WI38 (cell line): ENCODE measurements around the gene COLEC12.

Source experiments
- H3K4me3 ChIP-seq: 2 replicates; pipeline ENCODE4 v1.5.1; 2011; ENCODE audit warnings: low read depth, mild to moderate bottlenecking, control low read depth, low read length
- CTCF ChIP-seq: IDR thresholded peaks from 2 replicates; pipeline ENCODE4 v1.5.1; 2012; ENCODE audit warnings: low read depth, mild to moderate bottlenecking, control low read depth, low read length

The COLEC12 gene

GRCh38 chr18:456361-457139, 44.0 kb downstream of the COLEC12 start:
- no peak for TF ChIP-seq CTCF
- no peak overlapping the region; the same call in 1 of the 2 replicates for H3K4me3 ChIP-seq

- no peak overlapping the region for H3K4me3 ChIP-seq
- TF ChIP-seq CTCF = no peak
Observed at GRCh38 chr18:453400-453799, 47.1 kb downstream of the COLEC12 start.

DNA sequence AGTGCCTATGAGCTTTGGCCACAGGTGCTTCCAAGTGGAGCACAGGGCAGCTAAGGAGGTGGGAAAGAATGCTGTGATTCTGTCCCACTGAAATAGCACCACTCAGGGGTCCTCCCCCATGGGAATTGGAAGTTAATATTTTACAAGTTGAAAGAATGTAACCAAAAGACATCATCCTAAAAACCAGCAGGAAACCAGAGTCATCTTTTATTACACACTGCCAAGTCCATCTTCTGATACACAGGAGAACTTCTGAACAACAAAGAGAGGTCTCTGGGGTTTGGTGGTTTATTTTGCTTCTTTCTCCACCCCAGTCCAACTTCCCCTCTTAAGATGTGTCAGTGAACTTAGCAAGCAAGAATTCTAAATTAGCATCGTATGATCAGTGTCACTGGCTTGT, 47.7 kb downstream of the COLEC12 start:
- H3K4me3 ChIP-seq = no peak overlapping the region
- no peak for TF ChIP-seq CTCF

- no peak for TF ChIP-seq CTCF
Observed at GRCh38 chr18:449374-449773, 51.1 kb downstream of the COLEC12 start.

GRCh38 chr18:448116-448790, 52.2 kb downstream of the COLEC12 start:
- no peak for TF ChIP-seq CTCF
- no peak overlapping the region for H3K4me3 ChIP-seq

More at GRCh38 chr18:449374-449773, 51.1 kb downstream of the COLEC12 start:
- H3K4me3 ChIP-seq = no peak overlapping the region

DNA sequence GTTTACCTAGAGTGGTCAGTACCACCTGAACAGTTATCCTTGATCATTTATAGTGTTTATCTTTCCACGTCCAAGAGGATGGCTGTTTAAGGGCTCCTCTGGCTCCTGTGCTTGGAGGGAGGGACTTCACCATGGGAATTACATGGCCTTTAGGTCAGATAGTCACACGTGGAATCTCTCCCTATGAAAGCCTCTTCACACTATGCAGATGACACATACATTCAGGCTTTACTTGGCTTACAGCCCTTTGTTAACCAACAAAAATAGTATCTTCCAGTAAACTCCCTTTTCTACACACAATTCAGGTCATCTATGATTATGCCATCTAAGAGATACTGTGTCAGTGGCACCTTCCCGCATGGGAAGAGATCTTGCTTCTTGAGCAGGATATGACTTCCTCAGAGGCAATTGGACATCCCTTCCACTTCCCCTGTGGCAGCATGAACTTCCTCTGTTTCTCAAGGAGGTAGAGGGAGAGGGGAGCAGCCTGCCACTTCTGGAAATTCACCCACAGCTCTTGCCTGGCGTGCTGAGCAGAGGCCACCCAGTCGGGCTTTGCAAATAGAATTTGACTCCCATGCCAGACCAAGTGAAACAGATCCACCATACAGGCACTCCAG, 53.5 kb downstream of the COLEC12 start:
- TF ChIP-seq CTCF = no peak
- no peak overlapping the region for H3K4me3 ChIP-seq

DNA sequence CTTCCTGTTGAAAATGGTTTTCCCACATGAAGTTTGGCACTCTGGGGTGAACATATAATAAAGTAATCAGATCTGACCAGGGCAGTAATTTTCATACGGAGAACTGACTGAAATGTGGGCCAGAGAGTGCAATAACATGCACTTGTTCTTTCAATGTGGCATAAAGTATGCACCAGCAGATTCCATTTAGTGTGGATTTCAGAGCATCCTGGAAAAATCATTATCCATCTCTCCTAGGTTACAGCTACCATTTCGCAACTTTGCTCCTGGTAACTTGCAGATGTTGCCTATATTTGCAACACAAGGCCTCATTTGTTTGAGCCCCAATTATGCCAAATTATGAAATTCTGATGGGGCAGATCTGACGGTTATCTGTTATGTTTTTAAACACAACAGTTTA, 55.4 kb downstream of the COLEC12 start:
- no peak overlapping the region for H3K4me3 ChIP-seq

More for the DNA sequence above, 55.4 kb downstream of the COLEC12 start:
- TF ChIP-seq CTCF = no peak
